A549 (cell line): ENCODE results near the gene GNPDA2.

Source experiments
- EP300 ChIP-seq, 2 experiments: fragments of >200 bp; sonication (Bioruptor Twin); formaldehyde crosslinking; IDR thresholded peaks; 2 replicates in 1 of 2; 3 replicates in 1 of 2; pipeline ENCODE4 v1.6.1; 2016 to 2017
- POLR2A ChIP-seq: IDR thresholded peaks from 2 replicates; pipeline ENCODE4 v1.6.1; 2012; ENCODE audit warnings: mild to moderate bottlenecking, low read length
- TF ChIP-seq, protein P1 (sequence below): fragments of 200-600 bp; sonication (generic); IDR thresholded peaks from 2 replicates; pipeline ENCODE4 v1.6.1; 2016; ENCODE audit warnings: antibody characterized with exemption, mild to moderate bottlenecking, moderate library complexity
- TF ChIP-seq, protein P2 (sequence below): fragments of >200 bp; sonication (Bioruptor Twin); formaldehyde crosslinking; IDR thresholded peaks from 3 replicates; pipeline ENCODE4 v1.5.1; 2016
- TF ChIP-seq, protein P3 (sequence below): fragments of 250-450 bp; sonication (Bioruptor Pico); IDR thresholded peaks from 2 replicates; pipeline ENCODE4 v1.5.0; 2020; ENCODE audit warnings: low read depth, mild to moderate bottlenecking, moderate library complexity
- TF ChIP-seq, protein P4 (sequence below): fragments of 150-350 bp; IDR thresholded peaks from 2 replicates; pipeline ENCODE4 v1.6.1; 2014; ENCODE audit warnings: low read depth, mild to moderate bottlenecking, low read length

DNA sequence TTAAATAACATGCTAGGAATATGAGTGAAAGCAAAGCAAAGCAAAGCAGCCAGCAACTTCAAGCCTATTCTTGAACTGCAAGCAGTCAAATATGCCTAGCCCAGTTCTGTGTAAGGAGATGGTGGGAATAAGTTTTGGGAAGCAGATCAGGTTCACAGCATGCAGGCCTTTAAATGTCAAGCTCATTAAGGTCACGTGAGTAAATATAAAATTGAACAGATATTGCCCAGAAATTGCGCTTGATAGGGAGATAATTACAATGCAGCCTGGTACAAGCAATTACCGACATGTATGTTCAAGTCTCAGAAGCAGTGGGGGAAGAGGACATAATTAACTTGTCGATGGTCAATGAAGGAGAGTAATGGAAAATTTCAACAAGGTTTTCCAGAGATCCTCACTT is 6.0 kb downstream of the GNPDA2 start:
- TF ChIP-seq, protein P1, sequence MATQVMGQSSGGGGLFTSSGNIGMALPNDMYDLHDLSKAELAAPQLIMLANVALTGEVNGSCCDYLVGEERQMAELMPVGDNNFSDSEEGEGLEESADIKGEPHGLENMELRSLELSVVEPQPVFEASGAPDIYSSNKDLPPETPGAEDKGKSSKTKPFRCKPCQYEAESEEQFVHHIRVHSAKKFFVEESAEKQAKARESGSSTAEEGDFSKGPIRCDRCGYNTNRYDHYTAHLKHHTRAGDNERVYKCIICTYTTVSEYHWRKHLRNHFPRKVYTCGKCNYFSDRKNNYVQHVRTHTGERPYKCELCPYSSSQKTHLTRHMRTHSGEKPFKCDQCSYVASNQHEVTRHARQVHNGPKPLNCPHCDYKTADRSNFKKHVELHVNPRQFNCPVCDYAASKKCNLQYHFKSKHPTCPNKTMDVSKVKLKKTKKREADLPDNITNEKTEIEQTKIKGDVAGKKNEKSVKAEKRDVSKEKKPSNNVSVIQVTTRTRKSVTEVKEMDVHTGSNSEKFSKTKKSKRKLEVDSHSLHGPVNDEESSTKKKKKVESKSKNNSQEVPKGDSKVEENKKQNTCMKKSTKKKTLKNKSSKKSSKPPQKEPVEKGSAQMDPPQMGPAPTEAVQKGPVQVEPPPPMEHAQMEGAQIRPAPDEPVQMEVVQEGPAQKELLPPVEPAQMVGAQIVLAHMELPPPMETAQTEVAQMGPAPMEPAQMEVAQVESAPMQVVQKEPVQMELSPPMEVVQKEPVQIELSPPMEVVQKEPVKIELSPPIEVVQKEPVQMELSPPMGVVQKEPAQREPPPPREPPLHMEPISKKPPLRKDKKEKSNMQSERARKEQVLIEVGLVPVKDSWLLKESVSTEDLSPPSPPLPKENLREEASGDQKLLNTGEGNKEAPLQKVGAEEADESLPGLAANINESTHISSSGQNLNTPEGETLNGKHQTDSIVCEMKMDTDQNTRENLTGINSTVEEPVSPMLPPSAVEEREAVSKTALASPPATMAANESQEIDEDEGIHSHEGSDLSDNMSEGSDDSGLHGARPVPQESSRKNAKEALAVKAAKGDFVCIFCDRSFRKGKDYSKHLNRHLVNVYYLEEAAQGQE: no peak
- no peak for TF ChIP-seq EP300 (IDR thresholded peaks at IDR 0.05)
- TF ChIP-seq, protein P2, sequence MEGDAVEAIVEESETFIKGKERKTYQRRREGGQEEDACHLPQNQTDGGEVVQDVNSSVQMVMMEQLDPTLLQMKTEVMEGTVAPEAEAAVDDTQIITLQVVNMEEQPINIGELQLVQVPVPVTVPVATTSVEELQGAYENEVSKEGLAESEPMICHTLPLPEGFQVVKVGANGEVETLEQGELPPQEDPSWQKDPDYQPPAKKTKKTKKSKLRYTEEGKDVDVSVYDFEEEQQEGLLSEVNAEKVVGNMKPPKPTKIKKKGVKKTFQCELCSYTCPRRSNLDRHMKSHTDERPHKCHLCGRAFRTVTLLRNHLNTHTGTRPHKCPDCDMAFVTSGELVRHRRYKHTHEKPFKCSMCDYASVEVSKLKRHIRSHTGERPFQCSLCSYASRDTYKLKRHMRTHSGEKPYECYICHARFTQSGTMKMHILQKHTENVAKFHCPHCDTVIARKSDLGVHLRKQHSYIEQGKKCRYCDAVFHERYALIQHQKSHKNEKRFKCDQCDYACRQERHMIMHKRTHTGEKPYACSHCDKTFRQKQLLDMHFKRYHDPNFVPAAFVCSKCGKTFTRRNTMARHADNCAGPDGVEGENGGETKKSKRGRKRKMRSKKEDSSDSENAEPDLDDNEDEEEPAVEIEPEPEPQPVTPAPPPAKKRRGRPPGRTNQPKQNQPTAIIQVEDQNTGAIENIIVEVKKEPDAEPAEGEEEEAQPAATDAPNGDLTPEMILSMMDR: no peak
- no peak for TF ChIP-seq POLR2A
- TF ChIP-seq, protein P3, sequence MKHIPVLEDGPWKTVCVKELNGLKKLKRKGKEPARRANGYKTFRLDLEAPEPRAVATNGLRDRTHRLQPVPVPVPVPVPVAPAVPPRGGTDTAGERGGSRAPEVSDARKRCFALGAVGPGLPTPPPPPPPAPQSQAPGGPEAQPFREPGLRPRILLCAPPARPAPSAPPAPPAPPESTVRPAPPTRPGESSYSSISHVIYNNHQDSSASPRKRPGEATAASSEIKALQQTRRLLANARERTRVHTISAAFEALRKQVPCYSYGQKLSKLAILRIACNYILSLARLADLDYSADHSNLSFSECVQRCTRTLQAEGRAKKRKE: no peak
- TF ChIP-seq, protein P4, sequence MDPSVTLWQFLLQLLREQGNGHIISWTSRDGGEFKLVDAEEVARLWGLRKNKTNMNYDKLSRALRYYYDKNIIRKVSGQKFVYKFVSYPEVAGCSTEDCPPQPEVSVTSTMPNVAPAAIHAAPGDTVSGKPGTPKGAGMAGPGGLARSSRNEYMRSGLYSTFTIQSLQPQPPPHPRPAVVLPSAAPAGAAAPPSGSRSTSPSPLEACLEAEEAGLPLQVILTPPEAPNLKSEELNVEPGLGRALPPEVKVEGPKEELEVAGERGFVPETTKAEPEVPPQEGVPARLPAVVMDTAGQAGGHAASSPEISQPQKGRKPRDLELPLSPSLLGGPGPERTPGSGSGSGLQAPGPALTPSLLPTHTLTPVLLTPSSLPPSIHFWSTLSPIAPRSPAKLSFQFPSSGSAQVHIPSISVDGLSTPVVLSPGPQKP: no peak
